Activated T-helper 1 cell treated with anti-CD3 and anti-CD28 coated beads, Interleukin-12 subunit alpha, Interleukin-12 subunit beta, Interleukin-2, Interleukin-4 antibody, amounts not matched to agents 30 ng/mL and 10 ng/mL and 1 ng/mL, durations not matched to agents 14 hours and 24 hours and 36 hours (primary cell): ENCODE results near the gene CD247. TPM values are rescaled to one million over a fixed set of nuclear protein-coding genes. Genes with fewer than 3 reads are reported as not detected.

Experiments used
- DNase-seq: peaks from one replicate; pipeline ENCODE4 v3.0.0; 2021; ENCODE audit warnings: low spot score
- H3K27ac Mint-ChIP-seq: one replicate; pipeline ENCODE4 v1.8.0; 2021; ENCODE audit warnings: mild to moderate bottlenecking, mixed read lengths
- H3K27me3 Mint-ChIP-seq: one replicate; pipeline ENCODE4 v1.8.0; 2022; ENCODE audit warnings: mild to moderate bottlenecking, moderate library complexity, mixed read lengths; ENCODE audit not compliant: insufficient read depth
- H3K36me3 Mint-ChIP-seq: one replicate; pipeline ENCODE4 v1.8.0; 2021; ENCODE audit warnings: low read depth, mixed read lengths
- H3K4me1 Mint-ChIP-seq: one replicate; pipeline ENCODE4 v1.8.0; 2021; ENCODE audit warnings: low read depth, mixed read lengths
- H3K4me3 Mint-ChIP-seq: one replicate; pipeline ENCODE4 v1.8.0; 2021; ENCODE audit warnings: mild to moderate bottlenecking, moderate library complexity, mixed read lengths
- H3K9me3 Mint-ChIP-seq: one replicate; pipeline ENCODE4 v1.8.0; 2021; ENCODE audit warnings: mixed read lengths
- intact Hi-C: fragments of 100-400 bp; cut with micrococcal nuclease; formaldehyde crosslinking; loops from one replicate; pipeline ENCODE4 v1.15.1; 2024
- total RNA-seq: library from RNA; stranded (reverse); gene quantifications from 2 replicates; pipeline ENCODE4 v1.2.3, GENCODE V29; 2022

The CD247 gene
- total RNA-seq, 1 donor from 2014 or later: 237 TPM

DNA sequence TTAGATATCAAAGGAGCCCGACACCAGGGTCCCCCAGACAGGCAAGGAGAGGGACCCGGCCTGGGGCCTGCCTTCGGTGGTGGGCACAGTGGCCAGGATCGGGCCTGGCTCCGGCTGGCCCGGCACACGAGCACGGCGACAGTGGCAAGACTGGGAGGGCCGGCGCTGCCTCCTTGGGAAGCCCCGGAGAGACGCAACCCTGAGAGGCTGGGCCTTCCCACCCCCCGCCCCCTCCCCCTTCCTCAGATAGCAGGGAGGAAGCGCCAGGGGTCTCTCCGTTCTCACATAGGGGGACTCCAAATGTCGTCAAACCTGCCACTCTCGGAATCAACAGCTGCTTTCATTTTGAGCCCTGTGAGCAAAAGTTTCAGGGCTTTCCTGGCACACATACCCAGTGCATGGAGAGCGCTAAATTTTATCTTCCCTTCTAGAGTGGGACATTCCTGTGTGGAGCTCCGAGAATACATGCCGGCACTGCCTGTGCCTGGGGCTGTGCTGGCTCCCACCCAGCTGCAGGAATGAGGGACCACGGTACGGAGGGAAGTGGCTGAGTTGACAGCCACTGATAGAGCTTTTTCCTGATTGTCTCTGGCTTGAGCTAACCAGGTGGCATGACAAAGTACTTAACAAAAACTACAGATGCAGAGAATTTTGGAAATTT lies 62.4 kb downstream of the CD247 start:
- Mint-ChIP-seq H3K27ac (peak overlapping the region; percentile 86), H3K4me3 (peak overlapping the region; percentile 81), H3K27me3 (no peaks in the 10 kb centered on the region), H3K9me3 (no peaks in the 10 kb centered on the region), H3K4me1 (peaks cover 56% of the 10 kb centered on the region), H3K36me3 (peaks cover 40% of the 10 kb centered on the region)
- intact Hi-C loops: loop anchor here (1.0 kb wide), 4 partner anchors 9 to 62 kb away; partner anchors contain the start of gene CD247
- DNase-seq: peak; percentile 36

DNA sequence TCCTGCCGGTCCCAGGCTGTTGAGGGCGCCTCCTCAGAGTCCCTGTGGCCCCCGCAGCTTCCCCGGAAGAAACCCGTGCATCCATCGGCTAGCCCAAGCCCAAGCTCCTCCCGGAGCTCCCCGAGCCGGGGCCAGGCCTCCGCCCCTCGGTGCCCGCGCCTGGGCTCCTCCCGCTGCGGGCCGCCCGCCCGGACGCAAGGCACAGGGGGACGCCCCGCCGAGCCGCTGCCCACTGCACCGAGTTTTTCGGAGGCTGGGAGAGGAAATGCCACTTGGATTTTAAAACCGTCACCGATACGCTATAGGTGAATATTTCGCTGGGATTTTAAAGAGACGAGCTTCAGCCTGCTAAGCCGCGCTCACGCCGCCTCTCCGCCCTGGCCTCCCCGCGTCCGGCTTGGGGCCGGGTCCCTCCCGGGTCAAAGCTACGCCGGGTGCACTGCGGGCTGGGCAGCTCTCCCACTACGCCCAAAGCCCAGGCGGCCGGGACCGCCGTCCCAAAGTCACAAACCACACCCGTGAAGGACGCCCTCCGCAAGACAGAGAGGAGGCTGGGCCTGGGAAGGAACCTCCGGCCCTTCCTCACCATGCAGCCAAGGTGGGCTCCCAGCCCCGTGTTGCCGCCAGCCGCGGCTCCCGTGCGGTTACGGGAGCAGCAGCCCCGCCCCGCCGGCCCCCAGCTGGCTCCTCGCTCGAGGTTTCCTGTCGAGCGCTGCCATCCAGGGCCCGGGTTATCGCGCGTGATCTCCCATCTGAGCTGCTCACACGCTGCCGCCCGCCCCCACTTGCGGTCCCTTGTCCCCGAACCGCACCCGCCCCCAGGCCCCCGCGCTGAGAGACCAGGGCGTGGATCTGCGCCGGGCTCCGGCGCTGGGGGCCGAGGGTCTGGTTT lies 63.2 kb downstream of the CD247 start:
- intact Hi-C loops: no loop called here
- peak; percentile 69 for DNase-seq
- Mint-ChIP-seq H3K27ac (peak overlapping the region; percentile 75), H3K4me1 (peaks cover 59% of the 10 kb centered on the region), H3K36me3 (peaks cover 37% of the 10 kb centered on the region), H3K4me3 (peak overlapping the region; percentile 80), H3K9me3 (no peaks in the 10 kb centered on the region), H3K27me3 (no peaks in the 10 kb centered on the region)

DNA sequence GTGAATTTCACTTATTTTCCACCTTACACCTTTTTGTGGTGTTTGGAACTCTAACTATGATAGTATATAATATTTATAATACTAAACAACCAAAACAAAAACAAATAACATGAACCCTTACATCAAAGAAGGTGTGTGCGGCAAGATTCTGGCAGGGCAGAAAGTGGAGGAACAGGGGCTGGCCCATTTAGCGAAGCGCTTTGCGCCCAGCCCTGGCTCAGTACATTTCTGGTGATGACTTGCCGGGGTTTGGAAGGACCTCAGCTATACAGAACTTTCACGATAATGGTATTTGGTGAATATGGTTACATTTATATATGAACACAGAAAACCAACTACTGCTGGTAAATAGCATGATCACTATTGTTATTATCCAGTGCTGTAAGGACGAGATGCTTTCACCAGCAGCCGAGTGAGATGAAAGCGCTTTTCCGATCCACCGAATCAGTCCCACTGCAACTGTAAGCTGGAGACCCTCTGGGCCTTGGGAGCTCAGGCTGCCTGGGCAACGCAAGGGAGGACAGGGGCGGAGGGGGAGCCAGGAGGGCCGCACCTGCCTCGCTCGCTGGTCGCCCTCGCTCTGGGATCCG lies 63.9 kb downstream of the CD247 start:
- peaks cover 59% of the 10 kb centered on the region for H3K4me1 Mint-ChIP-seq
- peaks cover 35% of the 10 kb centered on the region for H3K36me3 Mint-ChIP-seq
- no peaks in the 10 kb centered on the region for H3K27me3 Mint-ChIP-seq
- H3K9me3 Mint-ChIP-seq: no peaks in the 10 kb centered on the region
- H3K27ac Mint-ChIP-seq: peak overlapping the region; percentile 75
- peak overlapping the region; percentile 80 for H3K4me3 Mint-ChIP-seq
- DNase-seq: no peak
- intact Hi-C loops: no loop called here

DNA sequence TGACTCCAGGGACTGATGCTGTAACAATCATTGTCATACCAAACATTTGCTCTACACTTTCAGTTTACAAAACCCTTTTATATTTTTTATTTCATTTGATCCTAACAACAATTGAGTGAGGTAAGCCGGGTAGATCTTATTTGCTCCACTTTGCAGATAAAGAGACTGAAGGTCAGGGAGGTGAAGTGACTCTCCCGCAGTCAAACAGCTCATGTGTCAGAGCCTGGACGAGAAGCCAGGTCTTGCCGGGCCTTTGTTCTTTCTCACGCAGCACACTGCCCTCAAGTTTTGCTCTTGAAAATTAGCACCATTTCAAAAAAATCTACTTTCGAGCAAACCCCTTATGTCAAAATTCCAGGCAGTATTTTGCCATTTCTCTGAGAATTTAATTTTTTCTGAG lies 65.2 kb downstream of the CD247 start:
- H3K27ac Mint-ChIP-seq: peak overlapping the region; percentile 45
- intact Hi-C loops: no loop called here
- H3K9me3 Mint-ChIP-seq: no peaks in the 10 kb centered on the region
- peaks cover 67% of the 10 kb centered on the region for H3K4me1 Mint-ChIP-seq
- H3K4me3 Mint-ChIP-seq: peak overlapping the region; percentile 59
- no peak for DNase-seq
- peaks cover 32% of the 10 kb centered on the region for H3K36me3 Mint-ChIP-seq
- H3K27me3 Mint-ChIP-seq: no peaks in the 10 kb centered on the region

DNA sequence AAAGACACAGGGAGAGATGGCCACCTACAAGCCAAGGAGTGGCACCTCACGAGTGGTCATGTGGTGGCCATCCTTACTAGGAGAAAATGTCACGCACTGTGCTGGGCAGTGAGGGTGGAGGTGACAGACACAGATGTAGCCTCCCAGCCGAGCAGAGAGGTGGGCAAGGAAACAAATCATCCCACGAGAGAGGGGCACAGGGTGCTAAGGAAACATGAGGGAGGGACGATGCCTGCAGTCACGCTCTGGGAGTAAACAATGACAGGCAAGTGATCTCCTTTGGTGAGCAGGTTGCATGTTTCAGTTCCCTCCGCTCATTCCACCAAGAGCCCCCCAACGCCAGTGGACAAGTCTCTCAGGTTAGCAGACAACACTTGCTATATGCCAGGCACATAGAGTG lies 65.8 kb downstream of the CD247 start:
- no peak overlapping the region for H3K27ac Mint-ChIP-seq
- DNase-seq: no peak
- H3K27me3 Mint-ChIP-seq: no peaks in the 10 kb centered on the region
- H3K4me3 Mint-ChIP-seq: no peak overlapping the region
- intact Hi-C loops: no loop called here
- peaks cover 67% of the 10 kb centered on the region for H3K4me1 Mint-ChIP-seq
- no peaks in the 10 kb centered on the region for H3K9me3 Mint-ChIP-seq
- peaks cover 29% of the 10 kb centered on the region for H3K36me3 Mint-ChIP-seq

DNA sequence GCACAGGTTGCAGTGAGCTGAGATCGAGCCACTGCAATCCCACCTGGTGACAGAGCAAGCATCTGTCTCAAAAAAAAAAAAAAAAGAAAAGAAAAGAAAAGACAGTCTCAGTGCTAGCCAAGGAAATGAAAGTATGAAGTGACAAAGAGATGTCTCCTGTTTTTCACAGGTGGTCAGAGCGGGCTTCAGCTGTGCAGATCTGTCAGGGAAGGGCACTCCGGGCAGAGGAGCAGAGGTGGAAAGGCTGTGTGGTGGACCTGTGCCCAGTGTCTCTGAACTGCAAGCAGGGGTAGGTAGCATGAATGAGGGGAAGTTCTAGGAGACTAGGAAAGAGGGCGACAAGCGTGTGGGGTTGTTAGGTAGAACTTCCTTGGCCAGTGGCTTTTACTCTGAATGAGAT lies 67.5 kb downstream of the CD247 start:
- peaks cover 67% of the 10 kb centered on the region for H3K4me1 Mint-ChIP-seq
- no peaks in the 10 kb centered on the region for H3K9me3 Mint-ChIP-seq
- no peak for DNase-seq
- intact Hi-C loops: no loop called here
- H3K27ac Mint-ChIP-seq: peak overlapping the region; percentile 89
- H3K36me3 Mint-ChIP-seq: peaks cover 32% of the 10 kb centered on the region
- peak overlapping the region; percentile 65 for H3K4me3 Mint-ChIP-seq
- no peaks in the 10 kb centered on the region for H3K27me3 Mint-ChIP-seq

DNA sequence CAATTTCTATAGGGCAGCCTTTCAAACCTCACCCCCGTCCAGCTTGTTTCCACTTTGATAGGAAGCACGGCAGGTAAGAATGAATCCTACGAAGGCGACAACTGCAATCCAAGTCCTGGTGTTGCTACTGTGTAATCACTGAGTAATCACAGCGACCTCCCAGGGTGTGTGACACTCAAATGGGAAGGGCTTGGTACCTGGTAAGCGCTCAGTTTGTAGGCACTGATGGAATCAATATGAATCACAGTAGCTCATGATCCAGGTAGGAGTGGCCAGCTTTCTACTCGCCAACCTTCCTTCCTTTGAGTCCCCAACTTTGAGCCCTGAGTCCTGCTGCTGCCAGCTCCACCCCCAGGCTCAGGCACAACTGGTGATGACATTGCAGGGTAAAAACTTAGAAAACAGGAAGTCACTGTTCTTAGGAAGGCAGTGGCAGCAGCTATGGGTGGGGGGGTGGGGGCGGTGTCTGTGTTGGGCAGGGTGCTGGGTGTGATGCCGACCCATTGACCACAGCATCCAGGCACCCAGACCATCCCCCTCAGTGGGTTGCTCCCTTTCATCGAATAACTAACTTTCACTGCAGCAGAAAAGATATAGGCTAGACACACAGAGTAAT lies 70.7 kb downstream of the CD247 start:
- Mint-ChIP-seq H3K9me3 (no peaks in the 10 kb centered on the region), H3K4me1 (peaks cover 77% of the 10 kb centered on the region), H3K27ac (peak overlapping the region; percentile 90), H3K4me3 (peak overlapping the region; percentile 68), H3K27me3 (no peaks in the 10 kb centered on the region), H3K36me3 (peaks cover 42% of the 10 kb centered on the region)
- intact Hi-C loops: loop anchor here (1.0 to 10.0 kb wide), 10 partner anchors 9 to 543 kb away; partner anchors contain the start of genes CD247, DCAF6, MPC2 and RCSD1
- DNase-seq: peak; percentile 70

DNA sequence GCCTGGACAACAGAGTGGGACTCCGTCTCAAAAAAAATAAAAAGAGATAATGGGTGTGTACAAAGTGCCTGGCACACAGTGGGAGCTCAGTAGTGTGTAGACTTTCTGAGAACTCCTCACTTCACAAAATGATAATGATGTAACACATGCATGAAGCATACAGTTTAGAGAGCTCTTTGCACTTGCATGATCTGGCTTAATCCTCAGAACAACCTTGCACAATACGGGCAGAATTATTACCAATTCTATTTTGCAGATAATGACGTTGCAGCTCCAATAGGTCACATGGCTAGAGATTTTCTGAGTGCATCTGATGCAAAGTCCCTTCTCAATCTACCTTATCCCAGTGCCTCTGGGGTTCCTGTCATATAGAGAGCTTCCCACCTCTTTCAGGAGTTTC lies 71.4 kb downstream of the CD247 start:
- H3K4me1 Mint-ChIP-seq: peaks cover 77% of the 10 kb centered on the region
- H3K27ac Mint-ChIP-seq: peak overlapping the region; percentile 90
- DNase-seq: no peak
- H3K36me3 Mint-ChIP-seq: peaks cover 42% of the 10 kb centered on the region
- H3K4me3 Mint-ChIP-seq: peak overlapping the region; percentile 68
- H3K9me3 Mint-ChIP-seq: no peaks in the 10 kb centered on the region
- H3K27me3 Mint-ChIP-seq: no peaks in the 10 kb centered on the region
- intact Hi-C loops: loop anchor here (1.0 to 10.0 kb wide), 10 partner anchors 9 to 542 kb away; partner anchors contain the start of genes CD247, DCAF6, MPC2 and RCSD1

DNA sequence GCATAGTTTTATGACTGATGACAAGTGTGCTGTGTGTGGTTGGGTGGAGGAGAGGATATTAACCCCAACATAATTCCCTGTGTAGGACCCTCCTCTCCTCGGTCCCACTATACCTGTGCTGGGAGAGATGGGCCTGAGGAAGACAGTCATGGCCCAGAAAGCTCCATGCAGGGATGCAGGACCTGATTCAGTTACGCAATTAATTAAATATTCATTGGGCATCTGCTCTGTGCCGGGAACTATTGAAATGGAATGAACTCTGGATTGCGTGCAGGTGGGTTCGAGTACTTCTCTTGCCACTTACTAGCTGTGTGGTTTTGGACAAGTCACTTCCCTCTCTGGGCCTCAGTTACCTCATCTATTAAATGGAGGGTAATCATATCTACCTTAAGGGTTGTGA lies 74.6 kb downstream of the CD247 start:
- Mint-ChIP-seq H3K4me3 (no peak overlapping the region), H3K27me3 (no peaks in the 10 kb centered on the region), H3K4me1 (peaks cover 79% of the 10 kb centered on the region), H3K27ac (no peak overlapping the region), H3K9me3 (no peaks in the 10 kb centered on the region), H3K36me3 (peaks cover 49% of the 10 kb centered on the region)
- DNase-seq: no peak
- intact Hi-C loops: loop anchor here (10.0 kb wide), 2 partner anchors 339 to 539 kb away; no protein-coding TSS in a partner anchor

DNA sequence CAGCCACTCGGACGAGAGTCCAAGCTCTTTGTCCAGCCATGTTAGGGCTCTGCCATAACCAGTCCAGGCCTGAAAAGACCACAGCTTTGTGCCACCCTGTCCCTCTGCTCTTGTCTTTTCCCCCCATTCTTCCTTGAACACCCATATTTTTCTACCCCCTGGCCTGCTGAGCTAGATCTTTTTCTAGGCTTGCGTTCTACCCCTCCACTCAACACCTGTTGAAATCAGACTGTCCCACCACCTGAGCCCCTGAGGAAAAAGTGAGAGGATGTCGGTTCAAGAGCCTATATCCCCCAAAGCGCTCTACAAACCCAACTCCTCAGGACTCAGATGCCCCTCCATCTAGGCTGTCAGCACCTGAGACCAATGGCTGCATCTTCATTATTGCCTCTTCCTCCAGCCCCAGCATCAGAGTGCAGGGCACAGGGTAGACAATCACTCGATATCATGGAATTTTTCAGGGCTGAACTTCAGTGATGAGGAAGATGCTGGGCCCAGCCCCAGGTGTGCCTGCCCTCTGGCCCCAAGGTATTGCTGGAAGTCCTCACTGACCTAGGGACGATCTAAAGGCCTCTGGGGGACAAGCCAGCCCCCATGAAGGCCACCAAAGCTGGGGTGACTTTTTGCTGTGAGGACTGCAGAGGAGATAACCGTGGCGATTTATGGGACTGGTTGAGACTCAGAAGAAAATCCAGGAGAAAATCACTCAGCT lies 75.3 kb downstream of the CD247 start:
- Mint-ChIP-seq H3K4me3 (peak overlapping the region; percentile 17), H3K27ac (peak overlapping the region; percentile 61)

DNA sequence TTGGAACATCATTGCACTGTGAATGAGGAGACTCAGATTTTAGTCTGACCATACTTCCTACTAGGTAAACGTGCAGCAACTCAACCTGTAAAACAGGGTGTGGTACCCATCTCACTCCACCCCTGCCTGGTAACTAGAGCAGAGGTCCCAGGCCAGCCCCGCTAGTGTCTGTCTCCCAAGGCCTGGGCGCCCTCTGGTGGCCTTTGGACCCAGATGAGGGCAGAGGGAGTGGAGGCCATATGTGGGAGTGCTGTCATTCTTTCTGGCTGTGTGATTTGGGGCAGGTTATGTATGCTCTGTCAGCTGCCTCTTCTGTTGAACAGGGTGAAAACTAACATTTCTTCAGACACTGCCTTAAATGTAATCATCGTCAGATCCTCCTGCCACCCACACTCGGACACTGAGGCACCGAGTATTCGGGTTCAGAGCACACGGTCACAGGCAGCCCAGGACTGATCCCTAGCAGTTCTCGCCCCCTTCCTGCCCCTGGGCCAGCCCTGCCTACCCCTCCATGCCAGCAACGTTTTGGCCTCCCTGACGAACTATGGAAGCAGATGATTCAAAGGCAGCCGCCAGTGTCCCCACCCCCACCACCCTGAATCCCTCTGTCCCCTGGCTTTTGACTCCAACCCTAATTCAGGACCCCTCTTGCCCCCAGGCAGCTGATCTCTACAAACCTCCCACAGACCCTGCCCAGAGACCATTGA lies 76.0 kb downstream of the CD247 start:
- intact Hi-C loops: loop anchor here (1.0 to 10.0 kb wide), 5 partner anchors 91 to 537 kb away; no protein-coding TSS in a partner anchor
- Mint-ChIP-seq H3K4me1 (peaks cover 78% of the 10 kb centered on the region), H3K27me3 (no peaks in the 10 kb centered on the region), H3K27ac (peak overlapping the region; percentile 61), H3K9me3 (no peaks in the 10 kb centered on the region), H3K36me3 (peaks cover 57% of the 10 kb centered on the region), H3K4me3 (no peak overlapping the region)
- peak; percentile 79 for DNase-seq

More for the DNA sequence above, 75.3 kb downstream of the CD247 start:
- Mint-ChIP-seq H3K27me3 (no peaks in the 10 kb centered on the region), H3K4me1 (peaks cover 79% of the 10 kb centered on the region), H3K36me3 (peaks cover 56% of the 10 kb centered on the region), H3K9me3 (no peaks in the 10 kb centered on the region)
- intact Hi-C loops: loop anchor here (1.0 to 10.0 kb wide), 5 partner anchors 90 to 538 kb away; no protein-coding TSS in a partner anchor
- no peak for DNase-seq
